Activated CD4-positive, alpha-beta T cell treated with anti-CD3 and anti-CD28 coated beads, Interleukin-2, amount 50 U/mL, for 24 hours (primary cell): ENCODE data around the gene SLC19A3.
"Not testable (repeated sequence)": the region's sequence is repeated elsewhere in the genome, so short reads cannot be mapped to it uniquely, and the experiment has no call there.

Source experiments
- DNase-seq, 2 donors: peaks; one replicate each; pipeline ENCODE4 v3.0.0-alpha.2; 2020; ENCODE audit warnings: low read depth in 1 of 2, low spot score in 1 of 2

Gene SLC19A3

DNA sequence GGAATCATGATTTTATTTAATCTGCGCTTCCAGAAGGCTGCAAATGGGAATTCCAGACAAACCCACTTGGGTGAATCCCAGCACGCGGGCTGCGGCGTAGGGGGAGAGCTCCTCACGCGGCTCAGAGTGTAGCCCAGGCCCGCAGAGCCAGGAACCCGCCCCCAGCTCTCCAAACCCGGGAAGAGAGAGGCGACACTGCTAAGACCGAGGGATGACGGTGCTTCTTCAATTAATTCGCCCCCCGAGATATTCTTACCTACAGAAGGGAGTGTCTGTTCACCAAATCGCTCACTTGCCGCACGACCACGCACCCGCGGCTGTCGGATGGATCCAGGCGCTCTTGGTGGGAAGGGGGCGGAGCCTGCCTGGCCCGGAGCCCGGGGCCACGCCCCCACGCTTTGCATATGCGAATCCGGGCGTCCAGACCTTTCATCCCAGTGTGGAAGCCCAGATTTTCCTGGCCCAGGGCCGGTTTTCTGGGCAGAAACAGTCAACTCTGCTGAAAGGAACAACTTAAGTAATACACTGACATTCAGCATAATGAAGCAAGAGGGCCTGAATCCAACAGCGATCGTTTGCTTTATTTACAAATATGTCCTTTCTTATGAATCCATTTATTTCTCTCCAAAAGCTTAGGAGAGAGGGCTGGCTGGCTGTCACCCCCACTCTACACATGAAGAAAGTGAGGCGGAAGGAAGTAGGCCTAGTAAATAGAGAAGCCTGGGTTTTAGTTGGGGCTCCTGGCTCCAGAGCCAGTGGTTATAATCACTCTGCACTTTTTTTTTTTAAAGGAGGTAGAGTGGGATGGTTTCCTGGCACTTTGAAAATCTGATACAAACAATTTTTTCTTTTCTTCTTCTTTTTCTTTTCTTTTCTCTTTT lies at the start of gene SLC19A3:
SLC19A3 (minus strand) TSS at position 342 of the 881 bp plus-strand sequence. CDS start 15,710 bp downstream, outside the sequence.
- DNase-seq: no peak

- peak; percentile 40 to 47 for DNase-seq
These were observed 48.6 kb upstream of the SLC19A3 start for GRCh38 chr2:227766373-227766883.

DNA sequence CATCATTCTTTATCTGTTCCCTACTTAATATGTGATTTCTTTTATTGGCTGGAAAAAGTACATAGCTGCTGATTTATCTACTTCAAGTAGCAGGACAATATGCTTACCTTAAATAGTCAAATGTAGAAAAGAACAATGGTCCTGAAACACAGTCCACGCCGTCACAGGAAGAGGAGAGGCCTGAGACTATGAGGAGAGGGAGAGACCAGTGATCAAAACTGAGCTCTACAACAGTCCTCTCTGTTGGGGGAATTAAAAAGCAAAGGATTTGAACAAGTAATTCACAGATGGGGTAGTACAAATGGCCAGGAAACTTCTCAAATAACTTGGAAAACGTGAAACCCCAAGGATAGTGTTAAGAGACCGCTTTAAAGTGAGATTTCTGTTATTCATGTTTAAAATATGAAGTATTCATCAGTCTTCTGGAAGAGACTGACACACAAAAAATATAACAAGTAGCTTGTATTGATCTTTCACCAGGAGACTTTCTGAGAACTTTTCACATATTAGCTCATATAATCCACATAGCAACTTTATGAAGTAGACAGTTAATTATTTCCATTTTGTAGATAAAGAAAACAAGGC lies 48.1 kb upstream of the SLC19A3 start:
- DNase-seq: no peak

GRCh38 chr2:227761740-227762476 lies 44.1 kb upstream of the SLC19A3 start:
- no peak for DNase-seq

DNA sequence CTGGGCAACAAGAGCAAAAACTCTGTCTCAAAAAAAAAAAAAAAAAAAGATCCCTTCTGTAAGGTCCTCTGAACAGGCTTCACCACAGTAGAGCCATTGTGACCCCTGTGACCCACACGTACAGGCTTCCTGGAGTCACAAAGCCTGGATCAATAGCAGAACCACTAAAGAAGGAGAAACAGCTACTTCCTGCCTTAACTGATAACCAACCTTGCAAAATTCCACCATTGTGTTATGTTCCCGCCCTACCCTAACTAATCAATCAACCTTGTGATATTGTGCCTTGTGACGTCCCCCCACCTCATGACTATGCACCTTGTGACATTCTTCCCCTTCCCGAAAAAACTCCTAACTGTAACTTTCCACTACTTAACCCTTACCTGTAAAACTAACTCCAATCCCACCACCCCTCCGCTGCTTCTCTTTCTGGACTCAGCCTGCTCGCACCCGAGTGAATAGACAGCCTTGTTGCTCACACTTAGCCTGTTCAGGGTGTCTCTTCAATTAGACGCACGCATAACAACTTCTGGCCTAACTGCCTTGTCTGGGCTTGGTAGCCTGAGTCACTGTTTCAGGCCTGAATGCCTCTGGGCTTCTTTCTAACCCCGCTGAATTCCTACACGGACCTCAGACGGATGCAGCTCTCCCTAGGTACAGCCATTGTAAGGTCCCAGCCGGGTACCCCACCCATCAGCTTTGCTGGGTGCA lies 41.7 kb upstream of the SLC19A3 start:
- DNase-seq: no peak

DNA sequence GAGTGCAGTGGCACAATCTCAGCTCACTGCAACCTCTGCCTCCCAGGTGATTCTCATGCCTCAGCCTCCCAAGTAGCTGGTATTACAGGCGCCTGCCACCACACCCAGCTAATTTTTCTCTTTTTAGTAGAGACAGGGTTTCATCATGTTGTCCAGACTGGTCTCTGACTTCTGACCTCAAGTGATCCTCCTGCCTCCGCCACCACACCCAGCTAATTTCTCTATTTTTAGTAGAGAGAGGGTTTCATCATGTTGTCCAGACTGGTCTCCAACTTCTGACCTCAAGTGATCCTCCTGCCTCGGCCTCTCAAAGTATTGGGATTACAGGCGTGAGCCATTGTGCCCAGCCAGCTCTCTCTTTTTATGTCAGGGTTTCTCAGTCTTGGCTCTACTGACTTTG lies 38.4 kb upstream of the SLC19A3 start:
- not testable (repeated sequence) for DNase-seq

- DNase-seq: no peak
These were observed 30.3 kb upstream of the SLC19A3 start for GRCh38 chr2:227748079-227748478.

DNA sequence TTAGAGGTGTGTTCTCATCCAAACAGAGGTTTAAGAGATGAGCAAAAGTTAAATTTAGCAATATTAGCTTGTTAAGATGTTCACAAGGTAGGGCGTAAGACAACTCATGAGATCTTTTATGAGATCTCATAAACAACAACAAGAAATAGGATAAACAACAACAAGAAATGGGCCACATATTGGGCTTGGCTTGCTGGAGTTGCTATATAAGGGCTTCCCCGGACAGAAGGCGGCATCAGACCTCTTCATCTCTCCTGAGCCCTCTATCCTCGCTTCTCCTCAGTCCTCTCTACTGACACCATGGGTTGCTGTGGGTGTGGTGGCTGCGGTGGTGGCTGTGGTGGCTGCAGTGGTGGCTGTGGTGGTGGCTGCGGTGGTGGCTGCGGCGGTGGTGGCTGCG lies 27.8 kb upstream of the SLC19A3 start, which contains the start of gene SCYGR8:
SCYGR8 (plus strand) TSS at position 301 of the 400 bp plus-strand sequence; CDS start at position 301, 0 bp downstream.
- DNase-seq: no peak

DNA sequence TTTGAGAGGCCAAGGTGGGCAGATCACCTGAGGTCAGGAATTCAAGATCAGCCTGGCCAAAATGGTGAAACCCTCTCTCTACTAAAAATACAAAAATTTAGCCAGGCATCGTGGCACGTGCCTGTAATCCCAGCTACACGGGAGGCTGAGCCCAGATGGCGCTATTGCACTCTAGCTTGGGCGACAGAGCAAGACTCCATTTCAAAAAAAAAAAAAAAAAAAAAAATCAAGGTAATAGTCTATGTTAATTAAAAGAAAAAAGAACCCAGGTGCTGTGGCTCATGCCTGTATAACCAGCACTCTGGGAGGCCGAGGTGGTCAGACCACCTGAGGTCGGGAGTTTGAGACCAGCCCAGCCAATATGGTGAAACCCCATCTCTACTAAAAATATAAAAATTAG lies 22.9 kb upstream of the SLC19A3 start:
- not testable (repeated sequence) for DNase-seq

- DNase-seq: no peak
These were observed 21.5 kb upstream of the SLC19A3 start for GRCh38 chr2:227739351-227739750.

- no peak for DNase-seq
These were observed 10.2 kb upstream of the SLC19A3 start, which contains the start of gene SCYGR7 for GRCh38 chr2:227728035-227728434. SCYGR7 (plus strand) TSS chr2:227728335; CDS start chr2:227728335, 0 bp downstream.

DNA sequence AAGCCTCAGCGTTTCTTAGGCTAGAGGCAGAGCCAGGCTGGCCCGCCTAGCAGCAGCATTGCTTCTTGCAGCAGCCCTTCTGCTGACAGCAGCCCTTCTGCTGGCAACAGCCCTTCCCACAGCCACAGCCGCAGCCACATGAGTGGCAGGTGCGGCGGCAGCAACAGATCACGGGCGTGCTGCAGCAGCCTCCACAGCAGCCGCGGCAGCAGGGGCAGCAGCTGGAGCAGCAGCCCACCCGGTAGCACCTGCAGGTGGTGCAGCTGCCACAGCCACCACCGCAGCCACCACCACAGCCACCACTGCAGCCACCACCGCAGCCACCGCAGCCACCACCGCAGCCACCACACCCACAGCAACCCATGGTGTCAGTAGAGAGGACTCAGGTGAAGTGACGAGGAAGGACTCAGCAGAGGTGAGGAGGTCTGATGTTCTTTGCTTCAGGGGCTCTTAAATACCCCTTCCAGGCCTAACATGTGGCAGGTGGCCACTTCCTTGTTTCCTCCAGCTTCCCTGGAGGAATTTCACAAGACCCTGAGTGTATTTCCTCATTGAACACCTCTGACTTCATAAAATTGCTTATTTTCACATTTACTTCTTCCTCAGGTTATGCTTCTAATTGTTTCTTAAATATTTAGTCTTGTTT lies 6.7 kb upstream of the SLC19A3 start, which contains the start of gene SCYGR6:
SCYGR6 (minus strand) TSS at position 364 of the 646 bp plus-strand sequence; CDS start at position 364, 0 bp downstream.
- no peak for DNase-seq

DNA sequence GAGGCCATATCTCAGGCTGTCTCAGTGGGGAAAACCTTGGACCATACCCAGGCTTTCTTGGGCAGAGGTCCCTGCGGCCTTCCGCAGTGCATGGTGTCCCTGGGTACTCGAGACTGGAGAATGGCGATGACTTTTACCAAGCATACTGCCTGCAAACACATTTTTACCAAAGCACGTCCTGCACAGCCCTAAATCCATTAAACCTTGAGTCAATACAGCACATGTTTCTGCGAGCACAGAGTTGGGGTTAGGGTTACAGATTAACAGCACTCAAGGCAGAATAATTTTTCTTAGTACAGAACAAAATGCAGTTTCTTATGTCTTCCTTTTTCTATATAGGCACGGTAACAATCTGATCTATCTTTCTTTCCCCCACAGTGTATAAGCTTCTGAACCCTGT lies 5.0 kb upstream of the SLC19A3 start:
- not testable (repeated sequence) for DNase-seq

GRCh38 chr2:227720680-227721079 lies 2.9 kb upstream of the SLC19A3 start:
- DNase-seq: no peak

DNA sequence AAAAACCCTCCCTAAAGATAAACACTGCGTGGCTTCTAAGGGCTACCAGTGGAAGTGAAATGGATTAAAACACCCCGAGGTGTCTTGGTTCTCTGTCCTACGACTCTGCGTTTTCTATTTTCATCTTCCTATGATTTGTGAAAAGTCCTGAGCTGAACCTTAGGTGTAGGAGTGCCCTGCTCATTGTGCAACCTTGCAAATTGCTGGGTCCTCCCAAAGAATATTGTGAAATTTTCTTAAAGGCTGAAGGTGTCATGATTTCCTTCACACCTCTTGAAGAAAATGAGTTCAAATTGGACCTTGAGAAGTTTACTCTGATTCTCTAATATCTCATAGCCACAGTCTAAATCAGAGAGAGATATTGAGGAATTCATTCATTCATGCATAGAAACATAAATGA lies 1.8 kb upstream of the SLC19A3 start:
- no peak for DNase-seq

DNA sequence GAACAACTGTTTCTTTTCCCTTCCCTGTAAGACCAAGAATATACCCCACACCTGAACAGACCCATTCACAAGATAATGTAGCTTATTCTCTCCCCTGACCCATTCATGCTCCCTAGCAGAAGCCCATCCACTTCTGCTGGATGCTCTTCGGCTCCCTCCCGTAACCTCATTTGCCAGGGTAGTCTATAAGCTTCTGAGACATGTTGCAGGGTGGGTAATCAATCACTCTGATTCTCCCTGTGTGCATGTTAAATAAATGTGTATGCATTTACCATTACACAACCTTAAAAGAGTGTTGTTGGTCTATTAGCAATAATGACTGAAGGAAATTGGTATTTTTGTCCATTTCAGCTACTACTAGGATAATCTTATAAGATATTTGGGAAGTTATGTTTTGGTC lies 1.3 kb downstream of the SLC19A3 start:
- DNase-seq: no peak

GRCh38 chr2:227713291-227713690 lies 4.5 kb downstream of the SLC19A3 start:
- DNase-seq: no peak

DNA sequence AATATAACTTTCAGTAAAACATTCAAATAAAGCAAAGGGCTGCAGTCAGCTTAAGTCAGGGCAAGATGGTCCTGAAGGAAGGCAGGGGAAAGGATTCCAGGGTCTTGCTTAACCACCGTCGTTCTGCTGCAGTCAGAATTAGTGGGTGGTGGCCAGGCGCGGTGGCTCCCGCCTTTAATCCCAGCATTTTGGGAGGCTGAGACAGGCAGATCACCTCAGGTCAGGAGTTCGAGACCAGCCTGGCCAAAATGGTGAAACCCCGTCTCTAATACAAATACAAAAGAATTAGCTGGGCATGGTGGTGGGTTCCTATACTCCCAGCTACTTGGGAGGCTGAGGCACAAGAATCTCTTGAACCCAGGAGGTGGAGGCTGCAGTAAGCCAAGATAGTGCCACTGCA lies 6.8 kb downstream of the SLC19A3 start:
- no peak for DNase-seq

DNA sequence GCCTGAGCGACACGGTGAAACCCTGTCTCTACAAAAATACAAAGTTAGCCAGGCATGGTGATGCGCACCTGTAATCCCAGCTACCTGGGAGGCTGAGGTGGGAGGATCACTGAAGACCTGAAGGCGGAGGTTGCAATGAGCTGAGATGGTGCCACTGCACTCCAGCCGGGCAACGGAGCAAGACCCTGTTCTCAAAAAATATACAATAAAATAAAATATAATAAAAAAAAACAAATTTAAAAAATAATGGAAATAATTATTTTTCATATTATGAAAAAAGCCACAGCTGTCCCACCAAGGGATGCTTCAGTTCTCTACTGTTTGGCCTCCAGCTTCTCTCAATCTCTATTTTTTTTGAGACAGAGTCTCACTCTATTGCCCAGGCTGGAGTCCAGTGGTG lies 10.4 kb downstream of the SLC19A3 start:
- no peak for DNase-seq

DNA sequence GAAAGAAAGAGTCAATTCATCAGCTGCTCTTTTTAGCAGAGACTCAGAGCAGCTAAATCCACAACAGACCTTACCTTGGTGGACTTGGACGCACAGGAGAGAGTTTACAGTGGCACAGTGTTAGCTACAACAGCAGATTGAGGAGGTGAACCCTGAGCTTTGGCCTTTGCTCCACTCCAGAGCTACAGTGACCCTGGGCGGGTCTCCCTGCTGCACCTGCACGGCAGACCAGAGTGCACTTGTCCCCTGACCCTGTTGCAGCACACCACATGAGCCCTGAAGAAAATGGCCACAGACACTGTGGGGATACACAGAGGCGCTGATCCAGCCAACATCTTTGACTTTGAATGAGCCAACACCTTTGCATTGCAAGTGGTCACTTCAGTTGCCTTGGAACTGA lies 11.0 kb downstream of the SLC19A3 start:
- no peak for DNase-seq
